CD4-positive, alpha-beta T cell treated with Interleukin-15 for 4 hours (primary cell): Measurements from ENCODE around the gene ZNF462.

ENCODE experiments used
- DNase-seq: peaks from one replicate; pipeline ENCODE4 v3.0.0-alpha.2; 2020; ENCODE audit warnings: low spot score

ZNF462 gene

GRCh38 chr9:106927916-106928315 lies 65.0 kb downstream of the ZNF462 start:
- no peak for DNase-seq

GRCh38 chr9:106928350-106928749 lies 65.4 kb downstream of the ZNF462 start:
- no peak for DNase-seq

- DNase-seq, result no peak
These were observed 66.7 kb downstream of the ZNF462 start for GRCh38 chr9:106929471-106930177.

GRCh38 chr9:106930477-106930876 lies 67.5 kb downstream of the ZNF462 start:
- no peak for DNase-seq

- DNase-seq, result no peak
These were observed 68.5 kb downstream of the ZNF462 start for GRCh38 chr9:106931466-106931865.

- DNase-seq, result no peak
These were observed 69.2 kb downstream of the ZNF462 start for GRCh38 chr9:106932178-106932577.

- DNase-seq, result no peak
These were observed 69.7 kb downstream of the ZNF462 start for GRCh38 chr9:106932675-106933074.

- DNase-seq, result no peak
These were observed 70.5 kb downstream of the ZNF462 start for GRCh38 chr9:106933470-106933869.

- no peak for DNase-seq
These were observed 71.7 kb downstream of the ZNF462 start for GRCh38 chr9:106934442-106935238.

GRCh38 chr9:106936680-106937079 lies 73.7 kb downstream of the ZNF462 start:
- no peak for DNase-seq

- DNase-seq, result no peak
These were observed 79.0 kb downstream of the ZNF462 start for GRCh38 chr9:106941916-106942315.

- no peak for DNase-seq
These were observed 83.0 kb downstream of the ZNF462 start for GRCh38 chr9:106945727-106946660.

GRCh38 chr9:106947106-106947900 lies 84.3 kb downstream of the ZNF462 start:
- DNase-seq, result no peak

GRCh38 chr9:106953174-106953573 lies 90.2 kb downstream of the ZNF462 start:
- DNase-seq, result no peak

- no peak for DNase-seq
These were observed 91.6 kb downstream of the ZNF462 start for GRCh38 chr9:106954558-106954957.

- no peak for DNase-seq
These were observed 92.2 kb downstream of the ZNF462 start for GRCh38 chr9:106954974-106955850.

GRCh38 chr9:106956971-106957370 lies 94.0 kb downstream of the ZNF462 start:
- DNase-seq, result no peak

- DNase-seq, result no peak
These were observed 96.1 kb downstream of the ZNF462 start for GRCh38 chr9:106958955-106959657.

GRCh38 chr9:106960258-106960657 lies 97.3 kb downstream of the ZNF462 start:
- DNase-seq, result no peak

GRCh38 chr9:106961623-106962022 lies 98.7 kb downstream of the ZNF462 start:
- no peak for DNase-seq
